IMR-90 (cell line): ENCODE measurements around the gene CNNM3. TPM values are rescaled to one million over a fixed set of nuclear protein-coding genes. Genes with fewer than 3 reads are reported as not detected.
A peak's percentile ranks its signal among the peaks of the same experiment; 100 is the strongest.

Source experiments
- ATAC-seq: fragments of 200-7000 bp; cut with Tn5 transposase; 2 replicates; pipeline ENCODE4 v1.9.1; 2020; ENCODE audit warnings: low read depth, mild to moderate bottlenecking, moderate library complexity
- BruUV-seq: library from RNA; stranded (reverse); fragments of 400-500 nt; replicated peaks from 2 replicates; lab custom pipeline; 2021; lab: Mats Ljungman, UMichigan
- CTCF ChIA-PET: fragments of 300-600 bp; formaldehyde crosslinking; extraction: SDS; loops from one replicate; lab custom pipeline; 2021; ENCODE audit warnings: antibody characterized with exemption; lab: Yijun Ruan, JAX
- POLR2A ChIA-PET: fragments of 300-600 bp; sonication (Branson Sonifier 250); formaldehyde crosslinking; loops from one replicate; lab custom pipeline; 2022; ENCODE audit warnings: antibody characterized with exemption; ENCODE audit not compliant: unreplicated experiment; lab: Charles Lee
- DNase-seq: peaks from one replicate; pipeline ENCODE4 v3.0.0; 2013
- H2AFZ ChIP-seq: replicated peaks from 2 replicates; pipeline ENCODE3; 2013; ENCODE audit warnings: low read length, mild to moderate bottlenecking; ENCODE audit not compliant: poor library complexity
- H2AK5ac ChIP-seq: 2 replicates; pipeline ENCODE4 v1.6.1; 2013; ENCODE audit warnings: low read depth, low read length, inconsistent platforms
- H2AK9ac ChIP-seq: replicated peaks from 2 replicates; pipeline ENCODE3; 2013; ENCODE audit warnings: mild to moderate bottlenecking, low read depth, low read length, moderate library complexity; ENCODE audit not compliant: poor library complexity
- H2BK120ac ChIP-seq: 2 replicates; pipeline ENCODE4 v1.6.1; 2013; ENCODE audit warnings: low read depth, low read length, inconsistent platforms
- H2BK15ac ChIP-seq: 3 replicates; pipeline ENCODE4 v1.6.1; 2013; ENCODE audit warnings: low read depth, low read length, inconsistent platforms
- H2BK20ac ChIP-seq: 2 replicates; pipeline ENCODE4 v1.6.1; 2013; ENCODE audit warnings: low read depth, mild to moderate bottlenecking, inconsistent platforms, low read length, moderate library complexity
- H2BK5ac ChIP-seq: 2 replicates; pipeline ENCODE4 v1.6.1; 2013; ENCODE audit warnings: mild to moderate bottlenecking, low read depth, low read length, inconsistent platforms; ENCODE audit not compliant: poor library complexity, severe bottlenecking
- H3K14ac ChIP-seq: replicated peaks from 2 replicates; pipeline ENCODE4 v1.6.1; 2013; ENCODE audit warnings: low read depth, low read length, inconsistent platforms
- H3K18ac ChIP-seq: 2 replicates; pipeline ENCODE4 v1.6.1; 2013; ENCODE audit warnings: low read depth, low read length, control low read depth
- H3K23ac ChIP-seq: 2 replicates; pipeline ENCODE4 v1.6.1; 2013; ENCODE audit warnings: low read depth, low read length, inconsistent platforms
- H3K27ac ChIP-seq: 2 replicates; pipeline ENCODE4 v1.5.1; 2013; ENCODE audit warnings: mild to moderate bottlenecking, control low read depth, low read length; ENCODE audit not compliant: insufficient read depth
- H3K27me3 ChIP-seq: 2 replicates; pipeline ENCODE4 v1.6.1; 2013; ENCODE audit warnings: low read length; ENCODE audit not compliant: control insufficient read depth, insufficient read depth
- H3K36me3 ChIP-seq: 2 replicates; pipeline ENCODE4 v1.6.1; 2013; ENCODE audit warnings: low read length, mixed read lengths; ENCODE audit not compliant: control insufficient read depth, insufficient read depth
- H3K4ac ChIP-seq: 2 replicates; pipeline ENCODE4 v1.6.1; 2013; ENCODE audit warnings: low read depth, low read length, inconsistent platforms
- H3K4me1 ChIP-seq: 2 replicates; pipeline ENCODE4 v1.6.1; 2013; ENCODE audit warnings: low read length, mixed read lengths; ENCODE audit not compliant: control insufficient read depth, insufficient read depth
- H3K4me2 ChIP-seq: 2 replicates; pipeline ENCODE4 v1.6.1; 2013; ENCODE audit warnings: low read depth, mild to moderate bottlenecking, control low read depth, low read length, moderate library complexity
- H3K4me3 ChIP-seq: 2 replicates; pipeline ENCODE4 v1.5.1; 2013; ENCODE audit warnings: low read depth, mild to moderate bottlenecking, control low read depth, low read length, moderate library complexity; ENCODE audit not compliant: insufficient read depth
- H3K56ac ChIP-seq: 2 replicates; pipeline ENCODE4 v1.6.1; 2013; ENCODE audit warnings: low read length, inconsistent platforms; ENCODE audit not compliant: insufficient read depth; ENCODE audit errors: extremely low read depth
- H3K79me1 ChIP-seq, 2 experiments: 2 replicates each; pipeline ENCODE4 v1.6.1; 2013; ENCODE audit warnings: low read length in 2 of 2, inconsistent platforms in 1 of 2, low read depth in 1 of 2
- H3K9ac ChIP-seq: 2 replicates; pipeline ENCODE4 v1.6.1; 2013; ENCODE audit warnings: low read depth, low read length, control low read depth
- H3K9me1 ChIP-seq: 2 replicates; pipeline ENCODE4 v1.6.1; 2013; ENCODE audit warnings: low read length, inconsistent platforms; ENCODE audit not compliant: insufficient read depth
- H3K9me3 ChIP-seq: 2 replicates; pipeline ENCODE4 v1.6.1; 2013; ENCODE audit warnings: low read length; ENCODE audit not compliant: control insufficient read depth, insufficient read depth
- H4K20me1 ChIP-seq: 2 replicates; pipeline ENCODE4 v1.6.1; 2013; ENCODE audit warnings: low read length, inconsistent platforms; ENCODE audit not compliant: insufficient read depth
- H4K5ac ChIP-seq: 2 replicates; pipeline ENCODE4 v1.6.1; 2013; ENCODE audit warnings: mild to moderate bottlenecking, low read depth, low read length, control low read depth
- H4K8ac ChIP-seq, 2 experiments: 2 replicates each; pipeline ENCODE4 v1.6.1; 2013; ENCODE audit warnings: low read depth in 2 of 2, low read length in 2 of 2, control low read depth in 1 of 2, inconsistent platforms in 1 of 2
- H4K91ac ChIP-seq: 2 replicates; pipeline ENCODE4 v1.6.1; 2013; ENCODE audit warnings: low read depth, low read length, inconsistent platforms; ENCODE audit not compliant: insufficient read depth
- BHLHE40 ChIP-seq: fragments of 150-350 bp; IDR thresholded peaks from 2 replicates; pipeline ENCODE4 v1.6.1; 2016; ENCODE audit warnings: mild to moderate bottlenecking, low read depth, low read length
- CHD1 ChIP-seq: IDR thresholded peaks from 2 replicates; pipeline ENCODE4 v1.6.1; 2012; ENCODE audit warnings: low read depth, low read length, improper control_type of control experiment
- MAFK ChIP-seq: IDR thresholded peaks from 2 replicates; pipeline ENCODE4 v1.6.1; 2012; ENCODE audit warnings: low read depth, low read length, improper control_type of control experiment
- MAZ ChIP-seq: IDR thresholded peaks from 2 replicates; pipeline ENCODE4 v1.6.1; 2012; ENCODE audit warnings: low read depth, mild to moderate bottlenecking, low read length, improper control_type of control experiment, moderate library complexity, borderline replicate concordance
- MXI1 ChIP-seq: IDR thresholded peaks from 2 replicates; pipeline ENCODE4 v1.6.1; 2012; ENCODE audit warnings: low read depth, mild to moderate bottlenecking, low read length, moderate library complexity, borderline replicate concordance
- WGBS, 2 experiments: methylation state at CpG; one replicate each; pipeline versions ENCODE4 v1.1.5 to v1.1.7; 2013; ENCODE audit warnings: missing lambda C conversion rate in 2 of 2; ENCODE audit not compliant: insufficient read length in 1 of 2; ENCODE audit errors: extremely low coverage in 2 of 2; 5-methylcytosine and 5-hydroxymethylcytosine counted together
- dilution Hi-C: fragments of 300-500 bp; cut with HindIII; formaldehyde crosslinking; loops from one replicate; pipeline ENCODE4 v1.14.3; 2018; ENCODE audit warnings: low sequenced_read_pairs; ENCODE audit not compliant: unreplicated experiment
- in situ Hi-C: fragments of 300-500 bp; cut with MboI; formaldehyde crosslinking; loops from 3 replicates; pipeline ENCODE4 v1.14.3; 2019; ENCODE audit warnings: low sequenced_read_pairs, inconsistent platforms, mixed read lengths
- intact Hi-C: fragments of 100-400 bp; cut with micrococcal nuclease; formaldehyde crosslinking; loops from 2 replicates; pipeline ENCODE4 v1.10.0; 2022
- polyA plus RNA-seq, 3 experiments: library from polyadenylated mRNA; depleted of rRNA; stranded (reverse); fragments of >200 nt; gene quantifications; 2 replicates each; pipeline ENCODE4 v1.2.3, GENCODE V29; 2012; ENCODE audit warnings: low replicate concordance in 1 of 3
- total RNA-seq: library from RNA; depleted of rRNA; stranded (reverse); fragments of >200 nt; gene quantifications from 2 replicates; pipeline ENCODE4 v1.2.3, GENCODE V29; 2012
- TF ChIP-seq, protein P1 (sequence below): fragments of 150-350 bp; IDR thresholded peaks from 2 replicates; pipeline ENCODE4 v1.6.1; 2016; ENCODE audit warnings: low read depth, mild to moderate bottlenecking, low read length, moderate library complexity, borderline replicate concordance
- TF ChIP-seq, protein P2 (sequence below): conservative IDR thresholded peaks from 2 replicates; pipeline ENCODE4 v1.5.1; 2012; ENCODE audit warnings: mild to moderate bottlenecking, low read depth, low read length, improper control_type of control experiment

Gene CNNM3
- total and polyA plus RNA-seq, 2 of the 4 experiments (the other 2 are of a cell fraction), result 2.3 to 6.1 TPM

DNA sequence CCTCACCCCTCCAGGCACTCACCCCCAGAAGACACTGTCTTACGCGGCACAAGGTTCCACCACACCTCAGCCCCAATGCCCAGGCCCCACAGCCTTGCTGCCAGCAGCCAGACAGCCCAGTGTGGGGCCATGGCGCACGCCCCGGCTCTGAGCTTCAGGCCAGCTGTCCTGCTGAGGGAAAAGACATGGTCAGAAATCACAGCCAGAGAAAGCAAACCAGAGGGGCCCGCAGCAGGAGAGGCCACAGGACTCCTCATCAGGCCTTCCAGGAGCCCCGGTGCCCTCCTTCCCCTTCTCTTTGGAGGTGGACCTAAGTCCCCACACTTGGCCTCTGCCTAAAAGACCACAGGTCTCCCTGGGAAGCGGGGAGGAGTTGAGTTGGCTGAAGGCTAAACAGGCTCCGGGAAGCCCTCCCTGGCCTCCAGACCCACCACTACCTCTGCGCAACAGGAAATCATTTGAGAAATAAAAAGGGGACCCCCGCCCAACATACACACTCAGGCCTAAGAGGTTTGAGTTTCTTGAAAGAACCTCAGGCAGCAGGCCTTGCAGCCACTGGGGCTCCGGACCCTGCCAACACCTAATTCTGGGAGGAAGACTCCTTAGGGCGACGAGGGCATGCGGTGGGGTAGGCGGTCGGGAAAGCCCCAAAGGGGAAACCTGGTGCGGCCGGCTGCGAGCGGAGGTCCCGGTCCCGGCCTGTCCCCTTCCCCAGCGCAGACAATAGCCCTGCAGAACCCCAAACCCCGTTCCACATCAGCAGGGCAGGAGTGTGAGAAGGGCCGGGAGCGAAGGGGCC lies 51.9 kb downstream of the CNNM3 start:
- Histone ChIP-seq H3K14ac (peak overlapping the region; percentile 95), H4K91ac (peak overlapping the region; percentile 67), H2BK20ac (no peak overlapping the region; the same call in 1 of the 2 replicates), H2AK5ac (peak overlapping the region; percentile 94), H4K8ac (peak overlapping the region; percentile 76 to 84), H3K9me1 (no peaks in the 10 kb centered on the region; the same call in 1 of the 2 replicates), H3K79me1 (peaks cover 5 to 45% of the 10 kb centered on the region in 2 experiments), H4K5ac (peak overlapping the region; percentile 7), H4K20me1 (peaks cover 39% of the 10 kb centered on the region), H3K36me3 (peaks cover 43% of the 10 kb centered on the region), H3K27ac (peak overlapping the region; percentile 88), H3K4me1 (peaks cover 7% of the 10 kb centered on the region; the same call in 1 of the 2 replicates), H3K9ac (peak overlapping the region; percentile 83), H3K9me3 (no peaks in the 10 kb centered on the region), H2BK15ac (0 out of 3 replicates have a peak overlapping the region, but pooled peaks have one; percentile 25), H2BK5ac (peak overlapping the region; percentile 69), H3K18ac (peak overlapping the region; percentile 36; the same call in 1 of the 2 replicates), H2AK9ac (peak overlapping the region; percentile 100), H2BK120ac (peak overlapping the region; percentile 44; the same call in 1 of the 2 replicates), H3K4ac (peak overlapping the region; percentile 95), H3K56ac (peak overlapping the region; percentile 75), H3K4me3 (peak overlapping the region; percentile 87), H3K23ac (peak overlapping the region; percentile 95), H3K27me3 (no peaks in the 10 kb centered on the region), H3K4me2 (peak overlapping the region; percentile 94), H2AFZ (peak overlapping the region; percentile 98)
- intact Hi-C loops (loop anchor here (1.0 kb wide), 2 partner anchors 10 to 92 kb away; partner anchors contain the start of gene ANKRD39), dilution Hi-C loops (no loop called here), in situ Hi-C loops (loop anchor here (25.0 kb wide), 1 partner anchor 244 kb away; the partner anchor contains the start of gene ANKRD36)
- BruUV-seq, result no TSS peak
- WGBS, 2 experiments, result 0% methylated on average over 4 of the region's 27 CpGs; no CpG with 5 or more reads in 1 of the 2 experiments
- TF ChIP-seq, protein P1, sequence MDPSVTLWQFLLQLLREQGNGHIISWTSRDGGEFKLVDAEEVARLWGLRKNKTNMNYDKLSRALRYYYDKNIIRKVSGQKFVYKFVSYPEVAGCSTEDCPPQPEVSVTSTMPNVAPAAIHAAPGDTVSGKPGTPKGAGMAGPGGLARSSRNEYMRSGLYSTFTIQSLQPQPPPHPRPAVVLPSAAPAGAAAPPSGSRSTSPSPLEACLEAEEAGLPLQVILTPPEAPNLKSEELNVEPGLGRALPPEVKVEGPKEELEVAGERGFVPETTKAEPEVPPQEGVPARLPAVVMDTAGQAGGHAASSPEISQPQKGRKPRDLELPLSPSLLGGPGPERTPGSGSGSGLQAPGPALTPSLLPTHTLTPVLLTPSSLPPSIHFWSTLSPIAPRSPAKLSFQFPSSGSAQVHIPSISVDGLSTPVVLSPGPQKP, result no peak
- TF ChIP-seq MAZ, result no peak
- peak; percentile 48; the same call in 1 of the 2 replicates for TF ChIP-seq MXI1
- TF ChIP-seq CHD1, result no peak
- TF ChIP-seq MAFK, result no peak
- TF ChIP-seq BHLHE40, result no peak
- TF ChIP-seq, protein P2, sequence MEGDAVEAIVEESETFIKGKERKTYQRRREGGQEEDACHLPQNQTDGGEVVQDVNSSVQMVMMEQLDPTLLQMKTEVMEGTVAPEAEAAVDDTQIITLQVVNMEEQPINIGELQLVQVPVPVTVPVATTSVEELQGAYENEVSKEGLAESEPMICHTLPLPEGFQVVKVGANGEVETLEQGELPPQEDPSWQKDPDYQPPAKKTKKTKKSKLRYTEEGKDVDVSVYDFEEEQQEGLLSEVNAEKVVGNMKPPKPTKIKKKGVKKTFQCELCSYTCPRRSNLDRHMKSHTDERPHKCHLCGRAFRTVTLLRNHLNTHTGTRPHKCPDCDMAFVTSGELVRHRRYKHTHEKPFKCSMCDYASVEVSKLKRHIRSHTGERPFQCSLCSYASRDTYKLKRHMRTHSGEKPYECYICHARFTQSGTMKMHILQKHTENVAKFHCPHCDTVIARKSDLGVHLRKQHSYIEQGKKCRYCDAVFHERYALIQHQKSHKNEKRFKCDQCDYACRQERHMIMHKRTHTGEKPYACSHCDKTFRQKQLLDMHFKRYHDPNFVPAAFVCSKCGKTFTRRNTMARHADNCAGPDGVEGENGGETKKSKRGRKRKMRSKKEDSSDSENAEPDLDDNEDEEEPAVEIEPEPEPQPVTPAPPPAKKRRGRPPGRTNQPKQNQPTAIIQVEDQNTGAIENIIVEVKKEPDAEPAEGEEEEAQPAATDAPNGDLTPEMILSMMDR, result no peak
- ATAC-seq (no peak; the same call in none of the 2 replicates), DNase-seq (no peak)
- ChIA-PET POLR2A (interaction anchor here (0.5 to 1.0 kb wide), 3 partner anchors 24 to 550 kb away, joined by 3 read pairs; no protein-coding TSS in a partner anchor), CTCF (interaction anchor here (0.9 to 3.6 kb wide), 5 partner anchors 10 to 283 kb away, joined by 3 to 20 read pairs (median 3); partner anchors contain the start of gene ANKRD39)
